Psoas muscle (tissue), 8 donors: ENCODE measurements around the gene RLF. TPM values are rescaled to one million over a fixed set of nuclear protein-coding genes. Genes with fewer than 3 reads are reported as not detected.

Experiments used
- ATAC-seq, 4 donors: fragments of 200-7000 bp; cut with Tn5 transposase; one replicate each; pipeline ENCODE4 v1.9.1; 2020; ENCODE audit warnings: moderate library complexity in 3 of 4, mild to moderate bottlenecking in 2 of 4
- DNase-seq, 2 donors: peaks; one replicate each; pipeline ENCODE4 v3.0.0-alpha.2; 2020
- H3K27ac ChIP-seq: fragments of 200-600 bp; one replicate; pipeline ENCODE4 v1.8.0; 2022
- H3K27me3 ChIP-seq, 3 donors: fragments of 200-600 bp in 1 of 3; one replicate each; pipeline versions ENCODE4 v1.6.1 to v1.8.0; 2013 to 2022; ENCODE audit warnings: low read length in 2 of 3, mild to moderate bottlenecking in 2 of 3, moderate library complexity in 1 of 3; ENCODE audit not compliant: insufficient read depth in 3 of 3
- H3K36me3 ChIP-seq, 2 donors: fragments of 200-600 bp in 1 of 2; one replicate each; pipeline versions ENCODE4 v1.6.1 to v1.8.0; 2013 to 2022; ENCODE audit warnings: low read depth in 1 of 2, mild to moderate bottlenecking in 1 of 2, moderate library complexity in 1 of 2; ENCODE audit not compliant: insufficient read depth in 1 of 2
- H3K4me1 ChIP-seq: fragments of 200-600 bp; one replicate; pipeline ENCODE4 v1.8.0; 2022
- H3K4me3 ChIP-seq: fragments of 200-600 bp; one replicate; pipeline ENCODE4 v1.8.0; 2022; ENCODE audit warnings: mild to moderate bottlenecking
- H3K9me3 ChIP-seq: fragments of 200-600 bp; one replicate; pipeline ENCODE4 v1.8.0; 2022
- WGBS, 3 donors: extraction: QIAGEN DNeasy Blood & Tissue Kit; methylation state at CpG; one replicate each; pipeline versions ENCODE4 v1.1.6 to v1.1.7; 2013; 5-methylcytosine and 5-hydroxymethylcytosine counted together
- intact Hi-C, 2 donors: fragments of 100-400 bp; cut with DNase I; formaldehyde crosslinking; loops; one replicate each; pipeline versions ENCODE4 v1.11.0 to v1.14.2; 2022
- polyA plus RNA-seq, 3 donors: library from polyadenylated mRNA; stranded (reverse); fragments of 200-250 nt; gene quantifications; one replicate each; pipeline ENCODE4 v1.2.3, GENCODE V29; 2013
- total RNA-seq, 4 donors: library from RNA; stranded (reverse); fragmentation: NEBNext Ultra II Directional in 2 of 4; extraction: Animal tissue kit (Norgen Biotek cat#: 25700) in 2 of 4; gene quantifications; one replicate each; pipeline versions ENCODE4 v1.2.1 to v1.2.4, GENCODE V29; 2021 to 2023
- TF ChIP-seq, protein P1 (sequence below): fragments of 200-600 bp; IDR thresholded peaks from one replicate; pipeline ENCODE4 v1.8.0; 2022; ENCODE audit warnings: antibody characterized with exemption
- donor health status: healthy with polysubstance abuse.
- donor health status: DM: no; HTN: no; CAD: no; lungs with moderate emphysema.
- donor health status: Bipolar disorder and iron deficiency.
- donor health status: healthy.
- donor health status: DM: yes; HTN: yes; CAD: no.
- donor health status: DM: no; HTN: no; CAD: no.
- donor health status: DM: no; HTN: no; CAD: no.
- donor health status: DM: yes; HTN: yes; CAD: no.

RLF gene
- total and polyA plus RNA-seq, 7 donors: 4.5 to 16.4 (median 10.3) TPM

DNA sequence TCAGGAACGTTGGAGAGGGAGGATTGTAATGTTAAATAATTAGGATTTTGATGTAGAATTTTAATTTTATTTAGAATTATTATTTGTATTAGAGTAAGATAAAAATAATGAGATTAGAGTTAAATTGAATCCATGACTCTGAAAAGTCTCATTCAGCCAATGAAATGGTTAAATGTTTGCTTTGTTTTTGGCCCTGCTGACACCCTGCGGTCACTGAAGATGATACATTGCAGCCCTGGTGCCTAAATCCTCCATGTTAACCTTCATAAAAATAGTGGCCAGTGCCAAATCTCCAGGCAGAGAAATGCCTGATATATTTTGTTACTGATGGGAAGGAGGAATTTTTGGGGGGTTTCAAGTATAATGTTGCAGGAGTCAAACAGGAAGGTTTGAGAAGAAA, 27.3 kb upstream of the RLF start:
- ATAC-seq: no peak
- WGBS, 3 donors: 17 to 26% (median 25%) methylated on average over 2 of the region's 2 CpGs
- TF ChIP-seq, protein P1, sequence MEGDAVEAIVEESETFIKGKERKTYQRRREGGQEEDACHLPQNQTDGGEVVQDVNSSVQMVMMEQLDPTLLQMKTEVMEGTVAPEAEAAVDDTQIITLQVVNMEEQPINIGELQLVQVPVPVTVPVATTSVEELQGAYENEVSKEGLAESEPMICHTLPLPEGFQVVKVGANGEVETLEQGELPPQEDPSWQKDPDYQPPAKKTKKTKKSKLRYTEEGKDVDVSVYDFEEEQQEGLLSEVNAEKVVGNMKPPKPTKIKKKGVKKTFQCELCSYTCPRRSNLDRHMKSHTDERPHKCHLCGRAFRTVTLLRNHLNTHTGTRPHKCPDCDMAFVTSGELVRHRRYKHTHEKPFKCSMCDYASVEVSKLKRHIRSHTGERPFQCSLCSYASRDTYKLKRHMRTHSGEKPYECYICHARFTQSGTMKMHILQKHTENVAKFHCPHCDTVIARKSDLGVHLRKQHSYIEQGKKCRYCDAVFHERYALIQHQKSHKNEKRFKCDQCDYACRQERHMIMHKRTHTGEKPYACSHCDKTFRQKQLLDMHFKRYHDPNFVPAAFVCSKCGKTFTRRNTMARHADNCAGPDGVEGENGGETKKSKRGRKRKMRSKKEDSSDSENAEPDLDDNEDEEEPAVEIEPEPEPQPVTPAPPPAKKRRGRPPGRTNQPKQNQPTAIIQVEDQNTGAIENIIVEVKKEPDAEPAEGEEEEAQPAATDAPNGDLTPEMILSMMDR: no peak

DNA sequence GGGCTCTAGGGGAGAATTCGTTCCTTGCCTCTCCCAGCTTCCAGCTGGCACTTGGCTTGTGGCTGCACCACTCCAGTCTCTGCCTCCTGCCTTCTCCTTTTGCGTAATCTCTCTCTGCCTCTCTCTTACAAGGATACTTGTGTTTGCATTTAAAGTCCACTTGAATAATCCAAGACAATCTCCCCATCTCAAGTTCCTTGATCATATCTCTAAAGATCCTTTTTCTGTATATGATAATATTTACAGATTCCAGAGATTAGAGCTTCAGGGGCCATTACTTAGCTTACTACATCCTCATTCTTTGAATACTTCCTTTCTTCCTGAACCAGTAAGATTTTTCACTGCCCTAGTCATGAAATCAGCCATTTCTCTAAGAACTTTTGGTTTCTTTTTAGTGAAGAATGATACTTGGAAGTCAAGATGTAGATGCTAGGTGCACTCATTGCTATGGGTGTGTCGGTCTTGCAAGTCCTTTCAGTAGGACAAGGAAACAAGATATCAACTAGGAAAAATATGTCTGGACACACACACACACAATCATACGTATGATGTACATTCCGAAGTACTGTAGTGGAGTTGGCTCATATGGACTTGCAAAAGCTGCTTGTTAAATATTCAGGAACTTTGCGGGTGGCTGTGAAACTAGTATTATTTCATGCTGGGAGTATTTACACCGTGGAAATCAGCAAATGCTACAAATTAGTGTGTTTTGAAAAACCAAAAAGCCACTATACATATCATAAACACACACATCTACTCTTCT, 20.8 kb upstream of the RLF start:
- Histone ChIP-seq H3K9me3 (no peaks in the 10 kb centered on the region), H3K27me3 (peaks cover 0 to 10% (median 0%) of the 10 kb centered on the region in 3 donors), H3K4me3 (no peak overlapping the region), H3K4me1 (no peaks in the 10 kb centered on the region), H3K36me3 (no peaks in the 10 kb centered on the region), H3K27ac (no peak overlapping the region)
- DNase-seq (no peak), ATAC-seq (no peak)
- WGBS, 3 donors: 64 to 69% (median 68%) methylated on average over 7 of the region's 7 CpGs
- intact Hi-C loops: no loop called here
- TF ChIP-seq, protein P1: no peak

More for the DNA sequence above, 27.3 kb upstream of the RLF start:
- peaks cover 0 to 55% (median 11%) of the 10 kb centered on the region in 3 donors for H3K27me3 ChIP-seq
- no peak overlapping the region for H3K4me3 ChIP-seq
- H3K36me3 ChIP-seq: no peaks in the 10 kb centered on the region
- DNase-seq: no peak
- intact Hi-C loops: no loop called here
- H3K27ac ChIP-seq: no peak overlapping the region
- H3K9me3 ChIP-seq: no peaks in the 10 kb centered on the region
- no peaks in the 10 kb centered on the region for H3K4me1 ChIP-seq

DNA sequence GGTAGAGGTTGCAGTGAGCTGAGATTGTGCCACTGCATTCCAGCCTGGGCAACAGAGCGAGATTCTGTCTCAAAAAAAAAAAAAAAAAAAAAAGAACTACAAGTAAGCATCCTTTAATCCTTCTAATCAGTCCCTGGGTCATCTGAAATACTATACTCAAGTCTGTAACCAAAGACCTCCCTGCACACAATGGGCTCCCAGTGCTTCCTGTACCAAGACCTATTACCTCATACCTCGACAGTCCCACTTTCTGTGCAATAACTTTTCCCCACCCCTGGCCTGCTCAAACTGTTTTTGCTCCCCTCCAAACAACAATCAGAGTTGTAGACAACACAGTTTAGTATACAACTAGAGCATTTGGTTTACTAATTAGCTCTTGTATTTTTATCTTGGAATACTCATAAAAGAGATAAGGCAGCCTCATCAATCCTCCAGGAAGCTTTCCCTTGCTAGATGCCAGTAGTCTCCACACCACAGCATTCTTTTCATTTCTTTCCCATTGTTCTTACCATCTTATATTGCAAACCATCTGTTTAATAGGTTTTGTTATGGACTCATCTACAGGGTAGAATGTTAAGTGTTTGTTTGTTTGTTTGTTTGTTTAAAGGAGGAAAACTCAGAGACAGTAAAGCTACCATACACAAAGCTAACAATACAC, 19.2 kb upstream of the RLF start:
- Histone ChIP-seq H3K27me3 (peaks cover 0 to 19% (median 0%) of the 10 kb centered on the region in 3 donors), H3K9me3 (no peaks in the 10 kb centered on the region), H3K27ac (no peak overlapping the region), H3K36me3 (no peaks in the 10 kb centered on the region), H3K4me1 (no peaks in the 10 kb centered on the region), H3K4me3 (no peak overlapping the region)
- WGBS, 3 donors: 11 to 35% (median 32%) methylated on average over 1 to 2 of the region's 2 CpGs
- ATAC-seq: no peak
- intact Hi-C loops: no loop called here
- DNase-seq: no peak
- TF ChIP-seq, protein P1: no peak

DNA sequence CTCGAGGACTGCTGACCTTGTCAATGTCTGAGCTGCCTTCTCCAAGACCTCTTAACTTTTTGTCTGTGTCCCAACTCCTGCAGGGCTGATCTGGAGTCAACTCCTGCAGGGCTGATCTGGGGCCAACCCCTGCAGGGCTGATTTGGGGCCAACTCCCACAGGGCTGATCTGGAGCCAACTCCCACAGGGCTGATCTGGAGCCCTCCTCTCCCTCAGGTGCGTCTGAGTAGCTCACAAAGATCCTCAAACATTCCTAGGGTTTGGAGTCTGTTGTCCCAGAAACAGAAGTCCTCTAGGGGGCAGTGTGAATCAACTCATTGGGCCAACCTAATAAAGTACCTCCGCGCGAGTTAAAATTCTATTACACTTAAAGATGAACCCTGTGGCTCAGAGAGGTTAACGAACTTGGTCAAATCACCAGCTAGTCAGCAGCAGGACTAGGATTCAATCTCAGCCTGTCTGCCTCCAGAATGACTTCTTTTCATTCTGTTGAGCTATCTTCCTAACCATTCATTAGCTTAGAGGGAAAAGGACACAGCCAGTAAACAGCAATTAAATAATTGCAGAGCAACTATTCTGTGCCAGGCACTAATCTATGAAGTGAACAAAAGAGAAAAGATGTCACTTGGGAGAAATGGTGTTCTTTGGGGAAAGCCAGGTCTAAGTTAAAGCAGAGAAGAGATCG, 17.2 kb upstream of the RLF start:
- H3K4me1 ChIP-seq: no peaks in the 10 kb centered on the region
- no peak for DNase-seq
- TF ChIP-seq, protein P1: peak; percentile 72
- ATAC-seq: peak; percentile 61 to 88 (median 80)
- intact Hi-C loops: loop anchor here in 1 of 2 donors (2.0 kb wide), 2 partner anchors 195 to 261 kb away; no protein-coding TSS in a partner anchor
- H3K27me3 ChIP-seq: peaks cover 0 to 28% (median 3%) of the 10 kb centered on the region in 3 donors
- no peaks in the 10 kb centered on the region for H3K9me3 ChIP-seq
- WGBS, 3 donors: 12 to 16% (median 14%) methylated on average over 7 of the region's 7 CpGs
- H3K4me3 ChIP-seq: no peak overlapping the region
- H3K27ac ChIP-seq: no peak overlapping the region
- no peaks in the 10 kb centered on the region for H3K36me3 ChIP-seq
